Measurements from ENCODE around the gene CEMIP2.

DNA sequence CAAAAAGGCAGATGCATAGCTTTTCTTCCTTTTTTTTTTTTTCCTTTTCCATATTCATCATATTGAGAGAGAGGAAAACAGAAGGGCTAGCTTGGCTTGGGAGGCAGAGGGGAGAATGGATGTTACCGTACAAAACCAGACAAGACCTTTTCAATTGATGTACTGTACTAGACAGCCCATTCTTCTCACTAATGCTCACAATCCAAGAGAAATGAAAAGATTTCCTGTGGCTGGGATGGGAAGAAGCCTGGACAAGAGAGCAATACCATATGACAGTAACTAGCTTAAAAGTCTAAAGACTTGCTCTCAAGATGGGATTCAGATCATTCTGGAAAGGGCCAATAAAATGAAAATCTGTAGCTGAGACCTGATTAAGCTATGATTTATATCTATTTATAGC is 3.4 kb downstream of the CEMIP2 start:
- TF ChIP-seq, protein P1, sequence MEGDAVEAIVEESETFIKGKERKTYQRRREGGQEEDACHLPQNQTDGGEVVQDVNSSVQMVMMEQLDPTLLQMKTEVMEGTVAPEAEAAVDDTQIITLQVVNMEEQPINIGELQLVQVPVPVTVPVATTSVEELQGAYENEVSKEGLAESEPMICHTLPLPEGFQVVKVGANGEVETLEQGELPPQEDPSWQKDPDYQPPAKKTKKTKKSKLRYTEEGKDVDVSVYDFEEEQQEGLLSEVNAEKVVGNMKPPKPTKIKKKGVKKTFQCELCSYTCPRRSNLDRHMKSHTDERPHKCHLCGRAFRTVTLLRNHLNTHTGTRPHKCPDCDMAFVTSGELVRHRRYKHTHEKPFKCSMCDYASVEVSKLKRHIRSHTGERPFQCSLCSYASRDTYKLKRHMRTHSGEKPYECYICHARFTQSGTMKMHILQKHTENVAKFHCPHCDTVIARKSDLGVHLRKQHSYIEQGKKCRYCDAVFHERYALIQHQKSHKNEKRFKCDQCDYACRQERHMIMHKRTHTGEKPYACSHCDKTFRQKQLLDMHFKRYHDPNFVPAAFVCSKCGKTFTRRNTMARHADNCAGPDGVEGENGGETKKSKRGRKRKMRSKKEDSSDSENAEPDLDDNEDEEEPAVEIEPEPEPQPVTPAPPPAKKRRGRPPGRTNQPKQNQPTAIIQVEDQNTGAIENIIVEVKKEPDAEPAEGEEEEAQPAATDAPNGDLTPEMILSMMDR (conservative IDR thresholded peaks at IDR 0.05; ENCODE audit: low read depth, low read length) = no peak
- TF ChIP-seq EZH2phosphoT487 (IDR thresholded peaks at IDR 0.05; ENCODE audit: borderline replicate concordance, low read length) (no peak), EZH2 (IDR thresholded peaks at IDR 0.05; ENCODE audit: low read length, unreplicated experiment) (no peak)
